Tibial artery (tissue), 4 donors: Measurements from ENCODE around the gene SORCS1.

ENCODE experiments used
- DNase-seq, 2 donors: peaks; one replicate each; pipeline ENCODE4 v3.0.0-alpha.2; 2019
- H3K27ac ChIP-seq, 2 donors: fragments of 200-600 bp; sonication (generic) in 1 of 2; 1 replicate in 1 of 2; 2 replicates in 1 of 2; pipeline ENCODE4 v1.5.1; 2018 to 2019; ENCODE audit warnings: mild to moderate bottlenecking in 1 of 2
- H3K27me3 ChIP-seq, 2 donors: fragments of 200-600 bp; sonication (generic) in 1 of 2; one replicate each; pipeline versions ENCODE4 v1.5.1 to v1.6.0; 2016 to 2019
- H3K36me3 ChIP-seq, 3 donors: fragments of 200-600 bp; sonication (generic) in 2 of 3; one replicate each; pipeline ENCODE4 v1.5.1; 2016 to 2019; ENCODE audit warnings: mild to moderate bottlenecking in 2 of 3
- H3K4me1 ChIP-seq, 4 donors: fragments of 200-600 bp; sonication (generic) in 2 of 4; 1 replicate in 3 of 4; 2 replicates in 1 of 4; pipeline ENCODE4 v1.5.1; 2016 to 2019
- H3K4me3 ChIP-seq, 2 donors: fragments of 200-600 bp; sonication (generic) in 1 of 2; 1 replicate in 1 of 2; 2 replicates in 1 of 2; pipeline ENCODE4 v1.5.1; 2018 to 2019; ENCODE audit warnings: mild to moderate bottlenecking in 2 of 2
- H3K9me3 ChIP-seq, 3 donors: fragments of 200-600 bp; sonication (generic) in 1 of 3; one replicate each; pipeline ENCODE4 v1.5.1; 2016 to 2019
- CTCF ChIP-seq, 2 experiments: fragments of 200-600 bp in 1 of 2; fragments of 450-650 bp in 1 of 2; IDR thresholded peaks; one replicate each; pipeline ENCODE4 v1.5.1; 2017 to 2019; ENCODE audit warnings: antibody characterized with exemption in 2 of 2, mild to moderate bottlenecking in 1 of 2, moderate library complexity in 1 of 2
- intact Hi-C: fragments of 100-400 bp; cut with DNase I; formaldehyde crosslinking; loops from one replicate; pipeline ENCODE4 v1.15.0; 2023; ENCODE audit warnings: low total_unique reads

Gene SORCS1

DNA sequence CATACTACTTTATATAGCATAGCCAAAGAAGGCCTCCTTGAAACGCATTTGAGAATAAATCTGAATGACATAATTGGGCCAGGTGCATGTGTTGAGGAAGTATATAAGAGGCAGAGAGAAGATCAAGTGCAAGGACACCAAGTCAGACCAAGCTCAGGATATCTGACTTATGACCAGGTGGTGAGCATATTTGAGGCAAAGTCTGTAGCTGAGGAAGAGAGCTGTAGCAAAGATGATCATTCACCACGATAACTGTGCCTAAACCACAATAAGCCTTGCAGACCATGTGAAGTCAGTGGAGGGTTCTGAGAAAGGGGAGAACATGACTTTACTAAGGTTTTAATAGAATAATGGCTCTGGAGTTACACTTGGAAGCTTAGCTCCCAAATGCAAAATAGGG, 292.3 kb downstream of the SORCS1 start:
- no peaks in the 10 kb centered on the region for H3K4me1 ChIP-seq
- intact Hi-C loops: no loop called here
- no peak overlapping the region for H3K4me3 ChIP-seq
- H3K9me3 ChIP-seq: no peaks in the 10 kb centered on the region
- TF ChIP-seq CTCF (IDR thresholded peaks at IDR 0.05): no peak
- no peak overlapping the region for H3K27ac ChIP-seq
- no peak for DNase-seq
- H3K36me3 ChIP-seq: no peaks in the 10 kb centered on the region
- H3K27me3 ChIP-seq: no peaks in the 10 kb centered on the region

DNA sequence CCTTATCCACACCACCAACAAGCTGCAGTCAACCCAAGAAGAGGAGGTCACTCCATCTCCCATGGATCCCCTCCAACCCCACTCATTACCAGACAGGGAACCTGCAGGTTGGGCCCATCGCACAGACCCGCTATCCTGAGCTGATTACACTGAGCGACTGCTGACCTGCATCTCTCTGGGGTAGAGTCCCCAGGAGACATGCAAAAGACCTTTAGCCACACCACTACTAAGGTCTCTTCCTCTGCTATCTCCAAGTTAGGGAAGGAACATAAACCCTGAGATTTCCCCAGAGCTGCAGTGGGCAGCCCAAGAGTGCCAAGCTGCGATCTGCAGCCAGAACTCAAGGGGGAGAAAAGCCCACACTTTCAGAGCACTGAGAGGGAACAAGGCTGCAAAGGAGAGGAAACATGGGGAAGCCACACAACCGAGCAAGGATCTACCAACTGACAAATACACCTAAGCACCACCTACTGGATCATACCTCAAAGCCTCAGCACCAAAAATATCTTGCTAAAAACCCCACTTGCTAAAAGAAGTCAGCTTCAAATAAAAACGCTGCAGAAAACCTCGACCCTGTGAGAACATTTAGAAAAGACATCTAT, 298.2 kb downstream of the SORCS1 start:
- TF ChIP-seq CTCF (IDR thresholded peaks at IDR 0.05): no peak
- no peaks in the 10 kb centered on the region for H3K4me1 ChIP-seq
- no peaks in the 10 kb centered on the region for H3K27me3 ChIP-seq
- H3K9me3 ChIP-seq: no peaks in the 10 kb centered on the region
- intact Hi-C loops: no loop called here
- no peak overlapping the region for H3K27ac ChIP-seq
- no peaks in the 10 kb centered on the region for H3K36me3 ChIP-seq
- H3K4me3 ChIP-seq: no peak overlapping the region
- no peak for DNase-seq

DNA sequence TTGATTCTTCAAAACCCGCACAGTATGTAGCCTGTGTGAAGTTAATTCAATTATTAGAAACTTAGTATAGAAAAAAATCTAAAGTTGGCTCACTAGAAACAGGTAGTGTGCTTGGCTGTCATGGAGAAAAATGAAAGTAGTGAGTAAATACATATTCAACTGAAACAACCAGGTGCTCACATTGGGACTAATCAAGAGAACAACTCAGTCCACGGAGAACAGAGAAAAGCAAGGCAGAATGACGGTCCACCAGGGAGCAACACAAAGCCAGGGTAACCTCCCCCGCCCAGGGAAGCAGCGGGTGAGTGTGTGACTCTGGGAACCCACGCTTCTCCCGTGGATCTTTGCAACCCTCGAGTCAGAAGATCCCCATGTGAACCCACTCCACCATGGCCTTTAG, 300.5 kb downstream of the SORCS1 start:
- no peak for DNase-seq
- intact Hi-C loops: no loop called here
- no peaks in the 10 kb centered on the region for H3K36me3 ChIP-seq
- no peaks in the 10 kb centered on the region for H3K4me1 ChIP-seq
- TF ChIP-seq CTCF (IDR thresholded peaks at IDR 0.05): no peak
- no peaks in the 10 kb centered on the region for H3K9me3 ChIP-seq
- no peaks in the 10 kb centered on the region for H3K27me3 ChIP-seq
- H3K27ac ChIP-seq: no peak overlapping the region
- H3K4me3 ChIP-seq: no peak overlapping the region

GRCh38 chr10:106863549-106863948, 301.0 kb downstream of the SORCS1 start:
- intact Hi-C loops: no loop called here
- no peak for DNase-seq
- Histone ChIP-seq H3K27ac (no peak overlapping the region), H3K4me1 (no peaks in the 10 kb centered on the region), H3K9me3 (no peaks in the 10 kb centered on the region), H3K36me3 (no peaks in the 10 kb centered on the region), H3K27me3 (no peaks in the 10 kb centered on the region), H3K4me3 (no peak overlapping the region)
- TF ChIP-seq CTCF (IDR thresholded peaks at IDR 0.05): no peak

DNA sequence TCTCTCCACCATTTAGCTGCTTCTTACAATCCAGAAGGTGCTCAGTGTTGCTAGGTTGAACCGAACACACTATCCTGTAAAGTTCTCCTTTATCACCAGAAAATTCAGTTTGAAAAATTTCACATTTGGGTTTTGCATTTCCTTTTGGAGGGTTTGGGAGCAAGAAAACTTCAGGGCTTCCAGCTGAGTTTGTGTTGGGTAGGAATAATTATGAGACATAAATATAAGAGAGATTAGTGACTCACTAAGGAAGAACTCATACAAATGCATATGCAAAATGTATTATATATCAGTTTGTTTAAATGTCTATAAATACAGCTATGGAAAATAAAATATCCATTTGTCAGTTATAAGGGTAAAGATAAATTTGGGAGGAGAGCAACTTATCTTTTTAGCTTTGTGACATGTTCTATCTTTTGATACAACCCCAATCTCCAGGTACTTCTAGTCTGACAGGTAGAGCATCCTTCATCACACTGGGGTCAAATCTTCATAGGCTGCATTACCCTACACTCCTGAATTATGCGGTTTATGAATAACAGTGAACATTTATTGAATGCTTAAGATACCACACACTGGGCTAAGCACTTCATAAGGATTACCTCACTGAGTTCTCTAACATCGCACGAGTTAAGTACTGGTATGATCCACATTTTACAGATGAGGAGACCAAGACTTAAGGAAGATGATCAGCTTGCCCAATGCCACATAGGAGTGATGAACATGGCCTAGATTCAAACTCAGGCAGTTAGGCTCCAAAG, 304.4 kb downstream of the SORCS1 start:
- intact Hi-C loops: no loop called here
- no peak for TF ChIP-seq CTCF (IDR thresholded peaks at IDR 0.05)

More for the DNA sequence above, 304.4 kb downstream of the SORCS1 start:
- H3K36me3 ChIP-seq: no peaks in the 10 kb centered on the region
- no peaks in the 10 kb centered on the region for H3K4me1 ChIP-seq
- no peaks in the 10 kb centered on the region for H3K27me3 ChIP-seq
- H3K4me3 ChIP-seq: no peak overlapping the region
- H3K9me3 ChIP-seq: no peaks in the 10 kb centered on the region
- DNase-seq: no peak
- H3K27ac ChIP-seq: no peak overlapping the region
